Cardiac septum (tissue), 1 donor: ENCODE measurements around the gene ALAS2. TPM values are rescaled to one million over a fixed set of nuclear protein-coding genes. Genes with fewer than 3 reads are reported as not detected.
"Not testable (repeated sequence)": the region's sequence is repeated elsewhere in the genome, so short reads cannot be mapped to it uniquely, and the experiment has no call there.

Source experiments
- DNase-seq: peaks from one replicate; pipeline ENCODE4 v3.0.0-alpha.2; 2020; ENCODE audit warnings: low spot score
- intact Hi-C: fragments of 100-400 bp; cut with DNase I; formaldehyde crosslinking; loops from one replicate; pipeline ENCODE4 v1.14.0; 2022
- total RNA-seq: library from RNA; stranded (reverse); fragmentation: NEBNext Ultra II Directional; extraction: Animal tissue kit (Norgen Biotek cat#: 25700); gene quantifications from one replicate; pipeline ENCODE4 v1.2.1, GENCODE V29; 2021
- donor health status: DM: no; HTN: no; CAD: no.

ALAS2 gene
- total RNA-seq, 1 donor from 2014 or later: 5.6 TPM

DNA sequence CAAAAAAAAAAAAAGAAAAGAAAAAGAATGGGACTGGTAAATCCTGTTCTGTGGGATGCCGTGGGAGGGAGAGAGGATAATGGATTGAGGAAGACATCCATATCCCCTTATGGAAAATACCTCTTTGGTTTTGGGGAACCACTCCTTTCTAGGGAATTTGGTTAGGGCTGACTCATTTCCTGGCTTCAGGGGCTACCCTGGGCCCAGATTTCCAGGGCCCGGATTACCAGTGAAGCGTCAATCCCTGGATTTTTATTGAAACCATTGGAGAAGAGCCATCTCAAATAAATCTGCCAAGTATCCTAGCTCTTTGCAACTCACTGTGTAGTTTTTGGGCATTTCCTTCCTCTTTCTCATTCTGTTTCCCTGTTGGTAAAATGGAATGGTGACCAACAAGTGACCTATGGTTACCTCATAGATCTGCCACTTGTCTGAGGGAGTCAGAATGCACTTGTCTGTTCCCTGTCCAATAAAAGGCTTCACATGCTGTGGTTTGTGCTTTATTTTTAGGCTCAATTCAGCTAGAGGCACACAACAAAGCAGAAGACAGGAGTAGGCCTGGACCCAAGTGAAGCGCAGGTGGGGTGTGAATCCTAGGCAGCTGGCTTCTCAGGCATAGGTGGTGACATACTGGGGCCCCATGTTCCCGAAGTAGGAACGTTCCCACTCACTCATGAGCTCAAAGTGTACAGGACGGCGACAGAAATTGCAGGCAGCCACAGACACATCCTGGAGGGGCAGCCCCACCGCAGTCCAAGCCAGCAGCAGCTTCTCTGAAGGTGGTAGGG is 22.0 kb downstream of the ALAS2 start:
- intact Hi-C loops: no loop called here

DNA sequence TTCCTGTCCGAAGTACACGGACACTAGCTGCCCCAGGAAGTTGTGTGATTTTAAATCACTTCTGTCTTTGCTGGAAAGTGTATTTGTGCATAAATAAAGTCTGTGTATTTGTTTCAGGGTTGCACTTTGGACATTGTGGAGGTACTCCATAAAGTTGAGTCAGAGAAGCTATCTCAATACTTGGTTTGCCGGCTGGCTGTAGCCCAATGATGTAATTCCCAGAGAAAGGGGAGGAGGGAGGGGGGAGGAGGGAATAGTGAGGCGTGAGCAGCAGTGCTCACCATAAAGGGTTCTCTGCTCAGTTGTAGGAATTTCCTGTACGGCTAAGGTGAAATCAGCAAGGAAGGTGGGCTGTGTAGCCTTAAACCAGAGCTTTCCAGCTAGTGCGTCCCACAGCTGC is 23.1 kb downstream of the ALAS2 start:
- no peak for DNase-seq
- intact Hi-C loops: no loop called here

More for the DNA sequence above, 22.0 kb downstream of the ALAS2 start:
- no peak for DNase-seq

DNA sequence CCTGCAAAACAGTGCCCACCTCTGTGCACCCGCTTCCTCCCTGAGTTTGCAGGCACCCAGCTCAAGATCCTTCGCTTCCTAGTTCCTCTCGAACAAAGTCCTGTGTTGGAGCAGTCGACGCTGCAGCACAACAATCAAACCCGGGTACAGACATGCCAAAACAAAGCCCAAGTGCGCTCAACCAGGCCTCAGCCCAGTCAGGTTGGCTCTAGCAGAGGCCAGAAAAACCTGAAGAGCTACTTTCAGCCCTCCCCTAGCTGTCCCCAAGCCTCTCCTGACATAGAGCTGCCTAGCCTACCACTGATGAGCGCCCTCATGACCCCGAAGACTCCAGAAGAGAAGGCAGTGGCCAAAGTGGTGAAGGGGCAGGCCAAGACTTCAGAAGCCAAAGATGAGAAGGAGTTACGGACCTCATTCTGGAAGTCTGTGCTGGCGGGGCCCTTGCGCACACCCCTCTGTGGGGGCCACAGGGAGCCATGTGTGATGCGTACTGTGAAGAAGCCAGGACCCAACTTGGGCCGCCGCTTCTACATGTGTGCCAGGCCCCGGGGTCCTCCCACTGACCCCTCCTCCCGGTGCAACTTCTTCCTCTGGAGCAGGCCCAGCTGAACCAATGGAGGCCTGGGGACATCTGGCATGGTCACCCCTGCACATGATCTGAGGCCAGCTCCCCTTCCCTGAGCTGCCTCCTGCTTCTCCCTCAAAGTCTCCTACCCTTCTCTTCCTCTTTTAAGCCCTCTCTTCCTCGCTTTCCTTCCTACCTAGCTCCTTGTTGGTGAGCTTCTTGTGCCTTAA is 23.8 kb downstream of the ALAS2 start:
- no peak for DNase-seq
- intact Hi-C loops: no loop called here

DNA sequence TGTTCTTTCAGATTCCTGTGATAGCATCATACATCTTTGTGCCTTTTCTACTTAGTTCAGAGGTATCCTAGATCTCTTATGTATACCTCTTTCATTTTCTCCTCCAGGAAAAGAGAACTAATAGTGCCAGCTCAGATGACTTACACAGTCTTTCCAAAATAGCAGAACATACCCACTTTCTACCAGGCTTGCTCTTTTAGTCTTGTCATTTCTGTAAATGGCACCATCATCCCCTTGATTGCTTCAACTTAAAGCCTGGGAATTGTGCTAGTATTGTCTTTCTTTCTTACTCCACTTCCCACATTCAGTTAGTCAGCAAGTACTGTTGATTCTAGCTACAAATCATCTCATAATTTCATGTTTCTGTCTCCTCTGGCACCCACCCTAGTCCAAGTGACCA is 25.5 kb downstream of the ALAS2 start:
- intact Hi-C loops: no loop called here

DNA sequence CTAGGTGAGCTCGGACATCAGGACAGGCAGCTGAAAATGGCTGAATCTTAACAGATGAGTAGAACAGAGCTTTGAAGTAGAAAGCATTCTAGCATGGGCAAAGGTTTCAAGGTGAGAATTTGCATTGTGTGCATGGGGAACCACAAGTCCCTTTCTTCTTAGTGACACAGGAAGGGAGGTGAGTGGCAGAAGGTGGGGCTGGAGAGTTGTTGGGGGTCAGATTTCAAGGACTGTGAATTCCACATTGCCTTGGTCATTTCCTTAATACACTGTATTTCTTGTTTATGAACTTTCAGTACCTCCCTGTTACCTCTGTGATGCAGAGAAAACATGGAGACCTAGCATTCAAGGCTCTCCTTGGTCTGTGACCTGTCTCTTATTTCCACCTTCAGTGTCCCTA is 26.5 kb downstream of the ALAS2 start:
- DNase-seq: no peak
- intact Hi-C loops: loop anchor here (5.0 kb wide), 1 partner anchor 367 kb away; no protein-coding TSS in a partner anchor

More for the DNA sequence above, 25.5 kb downstream of the ALAS2 start:
- no peak for DNase-seq

DNA sequence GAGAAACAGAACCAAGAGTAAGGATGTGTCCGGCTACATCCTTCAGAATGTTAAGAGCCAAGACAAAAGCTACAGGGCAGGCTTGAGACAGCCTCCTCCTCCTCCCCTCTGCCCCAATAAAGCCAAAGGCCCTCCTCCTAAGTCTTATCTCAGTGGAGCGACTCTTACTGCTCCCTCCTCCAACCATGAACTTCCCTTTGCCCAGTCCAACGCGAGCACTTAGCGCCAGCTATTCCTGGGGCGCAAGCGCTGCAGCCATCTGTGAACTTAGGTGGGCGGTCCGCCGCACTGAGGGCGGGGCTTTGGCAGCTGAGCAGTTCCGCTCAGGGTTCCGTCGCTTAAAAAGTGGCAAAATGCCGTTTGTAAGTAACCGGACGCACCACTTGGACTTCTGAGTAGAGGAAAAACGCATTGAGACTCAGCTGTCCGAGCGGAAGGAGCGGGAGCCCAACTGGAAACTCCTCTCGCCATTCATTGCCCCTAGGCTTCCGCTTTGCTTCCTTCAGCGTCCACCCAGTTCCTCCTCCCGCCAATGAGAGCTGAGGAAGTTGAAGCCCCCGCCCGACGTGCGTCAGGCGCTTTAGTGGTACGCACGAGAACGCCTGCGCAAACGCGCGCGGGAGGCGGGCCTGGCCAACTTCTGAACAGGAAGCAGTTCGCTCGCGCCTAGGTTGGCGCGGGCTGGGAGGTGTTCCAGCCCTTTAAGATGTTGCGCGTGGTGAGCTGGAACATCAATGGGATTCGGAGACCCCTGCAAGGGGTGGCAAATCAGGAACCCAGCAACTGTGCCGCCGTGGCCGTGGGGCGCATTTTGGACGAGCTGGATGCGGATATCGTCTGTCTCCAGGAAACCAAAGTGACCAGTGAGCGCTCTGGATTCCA is 30.8 kb downstream of the ALAS2 start, which contains the start of gene APEX2:
TSS of gene APEX2 (plus strand) at position 647 of the 882 bp plus-strand sequence. CDS start at position 707, 60 bp downstream.
- DNase-seq: peak; percentile 95
- intact Hi-C loops: loop anchor here (5.0 kb wide), 1 partner anchor 363 kb away; no protein-coding TSS in a partner anchor

DNA sequence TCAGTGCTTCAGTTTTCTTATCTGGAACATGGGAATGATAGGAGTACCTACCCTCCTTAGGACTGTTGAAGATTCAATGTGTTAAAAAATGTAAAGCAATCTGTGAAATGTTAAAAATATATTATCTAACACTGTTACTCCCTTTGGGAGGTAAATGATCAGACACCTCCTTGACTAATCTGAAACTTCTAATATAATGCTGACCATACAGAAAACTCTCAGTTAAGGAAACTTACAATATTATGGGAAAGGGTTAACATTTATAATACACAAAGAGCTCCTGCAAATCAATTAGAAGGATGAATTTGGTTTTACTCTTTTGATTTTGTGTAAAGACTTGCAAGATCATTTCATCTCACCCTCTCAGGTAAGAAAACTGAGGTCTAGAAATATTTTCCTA is 35.2 kb downstream of the ALAS2 start:
- intact Hi-C loops: no loop called here
- no peak for DNase-seq

DNA sequence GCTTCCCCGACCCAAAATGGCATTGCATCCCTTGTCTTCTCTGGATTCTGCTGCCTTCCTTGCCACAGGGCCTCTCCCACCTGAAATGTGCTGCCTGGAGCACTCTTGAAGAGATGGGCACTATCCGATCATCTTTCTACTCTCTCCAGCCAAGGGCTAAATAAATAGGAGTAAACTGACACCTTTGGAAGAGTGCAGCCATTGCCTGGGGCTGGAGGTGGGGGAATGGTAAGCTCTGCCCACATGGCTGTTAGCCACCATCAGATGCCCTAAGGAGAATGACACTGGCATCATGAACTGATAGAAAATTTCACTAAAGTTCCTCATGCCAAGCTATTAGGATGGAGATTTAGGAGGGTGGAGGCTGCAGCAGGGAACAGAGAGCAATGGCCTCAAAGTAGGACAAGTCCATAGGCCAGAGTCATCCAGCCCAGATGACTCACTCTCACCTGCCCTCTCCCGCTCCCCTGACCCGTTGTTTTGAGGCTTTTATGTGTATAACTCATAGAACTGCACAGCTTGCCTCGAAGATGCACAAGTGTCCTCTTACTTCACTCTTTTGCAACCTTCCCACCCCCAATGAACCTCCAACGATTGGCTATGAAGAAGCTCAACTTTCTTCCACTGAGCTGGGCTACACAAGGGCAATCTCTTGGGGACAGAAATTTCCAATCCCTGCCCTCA is 36.0 kb downstream of the ALAS2 start:
- no peak for DNase-seq
- intact Hi-C loops: no loop called here

DNA sequence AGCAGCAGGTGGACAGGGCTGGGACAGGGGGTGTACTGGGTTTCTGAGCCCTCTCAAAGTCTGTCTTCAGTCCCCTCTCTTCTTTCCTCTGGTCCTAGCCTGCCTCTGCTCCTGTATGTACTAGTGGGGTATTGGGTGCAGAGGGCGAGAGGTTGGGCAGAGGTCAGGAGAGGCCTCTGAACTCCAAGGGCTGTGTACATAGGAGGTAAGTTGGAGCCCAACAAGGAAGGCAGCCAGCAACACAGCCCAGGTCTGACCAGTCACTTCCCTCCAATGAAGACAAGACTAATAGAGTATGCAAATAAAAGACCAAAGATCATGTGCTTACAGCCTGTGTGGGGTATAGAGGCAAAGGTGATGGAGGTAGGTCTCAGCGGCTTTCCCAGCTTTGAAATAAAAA is 36.7 kb downstream of the ALAS2 start, which contains the start of gene PFKFB1:
TSS of gene PFKFB1 (minus strand) at position 90 of the 400 bp plus-strand sequence. CDS start 181 bp downstream, outside the sequence.
- intact Hi-C loops: no loop called here
- no peak for DNase-seq

DNA sequence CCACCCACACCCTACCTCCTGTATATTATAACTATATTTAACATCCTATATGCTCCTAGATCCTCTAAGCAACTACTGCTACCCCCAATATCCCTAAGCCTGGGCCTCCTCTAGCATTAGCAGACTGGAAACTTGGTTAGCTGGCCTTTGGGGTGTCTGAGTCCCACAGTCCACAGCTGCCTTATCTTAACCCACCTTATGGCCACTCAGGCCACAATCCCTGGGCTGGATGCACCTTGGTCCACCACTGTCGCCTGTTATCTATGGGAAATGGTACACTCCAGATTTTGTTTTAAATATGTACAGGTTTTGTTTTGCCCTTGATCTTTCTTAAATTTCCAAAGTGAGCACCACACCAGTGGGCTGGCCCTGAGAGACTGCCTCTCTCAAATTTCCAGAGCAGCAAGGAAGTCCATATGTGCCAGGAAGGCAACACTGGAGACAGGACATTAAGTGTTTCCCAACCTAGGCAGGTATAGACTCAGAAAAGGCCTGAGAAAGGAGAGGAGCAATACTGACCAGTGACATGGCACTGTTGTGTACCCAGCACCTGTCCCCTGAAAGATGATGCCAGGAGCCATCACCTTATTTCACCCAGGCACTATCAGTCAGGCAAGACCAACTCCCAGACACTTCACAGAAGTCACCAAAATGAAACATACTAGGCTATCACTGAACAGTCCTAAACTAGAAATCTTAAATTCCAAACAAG is 37.7 kb downstream of the ALAS2 start:
- DNase-seq: no peak
- intact Hi-C loops: no loop called here

DNA sequence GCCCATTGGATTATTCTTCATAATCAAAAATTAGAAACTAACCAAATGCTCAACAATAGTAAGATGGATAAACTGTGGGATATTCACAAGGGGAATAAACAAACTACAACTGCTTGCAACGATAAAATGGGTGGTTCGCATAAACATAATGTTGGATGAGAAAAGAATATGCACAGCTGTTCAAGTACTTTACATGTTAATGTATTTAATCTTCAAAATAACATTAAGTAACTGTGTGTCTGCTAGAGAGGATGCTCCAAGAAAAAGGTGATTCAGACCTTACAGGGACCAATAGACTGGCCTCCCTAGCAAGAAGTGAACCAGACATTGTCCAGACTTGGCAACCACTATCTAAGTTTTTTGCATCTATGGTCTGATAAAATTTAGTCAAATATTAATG is 39.1 kb downstream of the ALAS2 start:
- DNase-seq: no peak
- intact Hi-C loops: no loop called here

DNA sequence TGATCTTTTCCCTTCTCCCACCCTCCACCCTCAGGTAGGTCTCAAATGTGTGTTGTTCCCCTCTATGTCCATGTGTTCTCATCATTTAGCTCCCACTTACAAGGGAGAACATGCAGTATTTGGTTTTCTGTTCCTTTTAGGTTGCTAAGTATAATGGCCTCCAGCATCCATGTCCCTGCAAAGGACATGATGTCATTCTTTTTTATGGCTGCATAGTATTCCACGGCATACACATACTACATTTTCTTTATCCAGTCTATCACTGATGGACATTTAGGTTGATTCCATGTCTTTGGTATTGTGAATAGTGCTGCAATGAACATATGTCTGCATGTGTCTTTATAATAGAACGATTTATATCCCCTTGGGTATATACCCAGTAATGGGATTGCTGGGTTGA is 47.5 kb downstream of the ALAS2 start:
- intact Hi-C loops, DNase-seq: not testable (repeated sequence)

DNA sequence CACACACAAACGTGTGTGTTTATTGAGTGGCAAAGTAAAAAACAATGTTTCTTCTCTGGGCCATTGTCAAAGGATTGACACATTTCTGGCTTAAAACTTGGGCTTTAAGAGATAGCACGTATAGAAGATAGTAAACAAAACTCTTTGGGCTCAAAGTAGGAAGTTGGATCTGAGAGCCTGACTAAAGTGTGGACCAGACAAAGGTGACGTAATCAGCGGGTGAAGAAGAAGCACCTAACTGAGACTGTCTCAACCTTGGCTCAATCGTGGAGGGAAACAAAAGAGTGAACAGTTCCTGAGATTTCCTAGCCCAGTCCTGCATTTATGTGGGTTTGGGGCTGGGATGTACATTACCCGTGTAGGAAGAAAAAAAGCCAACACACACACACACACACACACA is 50.4 kb downstream of the ALAS2 start:
- no peak for DNase-seq
- intact Hi-C loops: no loop called here

DNA sequence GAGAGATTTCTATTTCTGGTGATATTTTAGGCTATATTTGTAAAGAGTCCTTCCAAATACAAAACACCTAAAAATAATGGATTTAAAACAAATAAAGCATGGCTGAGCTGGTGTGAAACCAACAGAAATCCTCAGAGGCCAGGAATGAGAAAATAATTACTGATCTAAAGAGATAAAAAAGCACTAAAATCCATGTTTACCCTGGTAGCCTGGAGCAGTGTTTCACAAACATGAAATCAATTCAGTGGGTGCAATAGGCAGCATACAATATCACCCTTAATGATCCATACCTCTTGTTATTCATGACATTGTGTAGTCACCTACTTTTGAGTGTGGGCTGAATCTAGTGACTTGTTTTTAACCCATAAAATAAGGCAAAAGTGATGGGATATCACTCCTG is 51.3 kb downstream of the ALAS2 start:
- no peak for DNase-seq
- intact Hi-C loops: no loop called here

DNA sequence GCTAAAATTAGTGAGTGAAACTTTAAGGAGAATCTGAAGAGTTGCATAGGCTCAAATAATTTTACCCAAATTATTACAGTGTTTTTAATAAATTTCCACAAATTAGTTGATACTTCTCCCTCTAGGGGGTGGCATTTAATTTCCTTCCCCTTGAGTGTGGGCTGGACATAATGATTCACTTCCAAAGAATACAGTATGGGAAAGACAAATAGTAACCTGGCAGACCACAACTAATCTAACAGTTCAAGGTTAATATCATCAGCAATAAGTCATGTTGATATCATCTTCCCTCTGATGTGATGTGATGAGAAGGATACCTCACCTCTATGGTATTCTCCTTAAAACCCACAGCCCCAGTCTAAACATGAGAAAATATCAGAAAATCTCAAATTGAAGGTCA is 52.3 kb downstream of the ALAS2 start:
- no peak for DNase-seq
- intact Hi-C loops: no loop called here

DNA sequence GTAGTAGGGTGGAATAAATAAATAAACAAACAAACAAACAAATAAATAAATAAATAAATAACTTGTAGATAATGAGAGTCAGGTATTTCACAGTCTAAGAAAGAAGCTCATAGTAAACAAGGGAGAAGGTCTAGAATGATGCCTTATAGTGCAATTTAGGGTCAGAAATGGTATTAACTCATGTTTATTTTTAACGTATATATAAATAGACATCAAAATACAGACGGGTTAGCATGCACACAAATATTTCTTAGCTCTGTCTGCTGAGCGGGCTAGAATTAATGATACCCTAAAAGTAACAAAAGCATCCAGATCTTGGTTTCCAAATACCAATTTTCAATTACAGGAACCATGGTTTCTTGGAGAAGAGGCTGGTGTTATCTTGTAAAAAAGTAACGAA is 53.4 kb downstream of the ALAS2 start:
- intact Hi-C loops: no loop called here

DNA sequence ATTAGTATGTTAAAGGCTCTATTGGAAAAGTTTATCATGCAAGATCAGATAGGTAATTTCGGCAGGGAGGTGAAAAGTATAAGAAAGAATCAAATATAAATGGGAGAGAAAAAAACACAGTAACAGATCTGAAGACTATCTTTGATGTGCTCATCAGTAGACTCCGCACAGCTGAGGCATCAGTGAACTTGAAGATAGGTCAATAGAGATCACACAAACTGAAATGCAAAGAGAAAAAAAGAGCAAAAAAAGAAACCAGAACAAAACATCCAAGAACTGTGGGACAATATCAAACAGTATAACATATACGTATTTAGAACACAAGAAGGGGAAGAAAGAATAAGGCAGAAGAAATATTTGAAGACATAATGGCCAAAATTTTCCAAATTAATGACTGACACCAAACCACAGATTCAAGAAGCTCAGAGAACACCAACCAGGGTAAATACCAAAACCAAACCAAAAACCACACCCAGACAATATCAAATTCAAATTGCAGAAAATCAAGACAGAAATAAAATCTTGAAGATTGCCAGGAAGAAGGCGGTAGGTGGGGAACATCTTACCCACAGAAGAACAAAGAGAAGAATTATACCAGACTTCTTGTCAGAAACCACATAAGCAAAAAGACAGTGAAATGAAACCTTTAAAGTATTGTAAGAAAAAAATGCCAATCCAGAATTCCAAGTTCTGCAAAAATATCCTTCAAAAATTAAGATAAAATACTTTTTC is 65.8 kb downstream of the ALAS2 start:
- intact Hi-C loops: no loop called here
- DNase-seq: no peak

More for the DNA sequence above, 53.4 kb downstream of the ALAS2 start:
- DNase-seq: no peak

DNA sequence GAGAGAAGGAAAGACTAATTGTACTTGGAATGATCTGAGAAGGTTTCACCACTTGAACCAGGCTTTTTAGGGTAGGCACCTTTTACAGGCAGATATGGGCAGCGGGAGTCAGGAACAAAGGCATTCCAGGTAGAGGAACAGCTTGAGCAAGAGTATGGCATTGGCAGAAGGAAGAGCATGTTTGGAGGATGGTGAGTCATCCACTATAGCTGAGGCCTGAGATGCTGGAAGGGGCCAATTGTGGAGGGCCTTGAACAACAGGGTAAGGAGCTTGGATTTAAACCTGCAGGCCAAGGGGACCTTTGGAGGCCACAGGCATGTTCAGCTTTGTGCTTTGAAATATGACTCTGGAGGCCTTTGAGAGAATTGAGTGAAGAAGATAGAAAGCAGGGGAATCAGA is 69.0 kb downstream of the ALAS2 start:
- intact Hi-C loops: no loop called here
- no peak for DNase-seq
